Esophagus muscularis mucosa (tissue), 4 donors: ENCODE results near the gene NWD2.

Source experiments
- CTCF ChIP-seq, 3 experiments: fragments of 200-600 bp in 2 of 3; fragments of 450-650 bp in 1 of 3; sonication (generic) in 2 of 3; IDR thresholded peaks; one replicate each; pipeline ENCODE4 v1.5.1; 2017 to 2019; ENCODE audit warnings: antibody characterized with exemption in 3 of 3, mild to moderate bottlenecking in 2 of 3, moderate library complexity in 1 of 3
- EP300 ChIP-seq: sonication (generic); formaldehyde crosslinking; IDR thresholded peaks from one replicate; pipeline ENCODE4 v1.6.1; 2017; ENCODE audit warnings: antibody characterized with exemption
- POLR2A ChIP-seq: fragments of 450-650 bp; IDR thresholded peaks from one replicate; pipeline ENCODE4 v1.6.1; 2017; ENCODE audit warnings: antibody characterized with exemption, moderate library complexity, mild to moderate bottlenecking, low read depth
- POLR2AphosphoS5 ChIP-seq, 2 donors: sonication (generic); formaldehyde crosslinking; IDR thresholded peaks; one replicate each; pipeline ENCODE4 v1.6.1; 2017; ENCODE audit warnings: antibody characterized with exemption in 2 of 2

- TF ChIP-seq POLR2AphosphoS5 (IDR thresholded peaks at IDR 0.05) (no peak), EP300 (no peak), CTCF (IDR thresholded peaks at IDR 0.05) (no peak), POLR2A (no peak)
Measured at GRCh38 chr4:37431417-37431743, 186.8 kb downstream of the NWD2 start.
